Femur (tissue), 1 donor: Measurements from ENCODE around the gene LYZL6.
"Not testable (repeated sequence)": the region's sequence is repeated elsewhere in the genome, so short reads cannot be mapped to it uniquely, and the experiment has no call there.

ENCODE experiments used
- DNase-seq: peaks from one replicate; pipeline ENCODE4 v3.0.0-alpha.2; 2017

Gene LYZL6

DNA sequence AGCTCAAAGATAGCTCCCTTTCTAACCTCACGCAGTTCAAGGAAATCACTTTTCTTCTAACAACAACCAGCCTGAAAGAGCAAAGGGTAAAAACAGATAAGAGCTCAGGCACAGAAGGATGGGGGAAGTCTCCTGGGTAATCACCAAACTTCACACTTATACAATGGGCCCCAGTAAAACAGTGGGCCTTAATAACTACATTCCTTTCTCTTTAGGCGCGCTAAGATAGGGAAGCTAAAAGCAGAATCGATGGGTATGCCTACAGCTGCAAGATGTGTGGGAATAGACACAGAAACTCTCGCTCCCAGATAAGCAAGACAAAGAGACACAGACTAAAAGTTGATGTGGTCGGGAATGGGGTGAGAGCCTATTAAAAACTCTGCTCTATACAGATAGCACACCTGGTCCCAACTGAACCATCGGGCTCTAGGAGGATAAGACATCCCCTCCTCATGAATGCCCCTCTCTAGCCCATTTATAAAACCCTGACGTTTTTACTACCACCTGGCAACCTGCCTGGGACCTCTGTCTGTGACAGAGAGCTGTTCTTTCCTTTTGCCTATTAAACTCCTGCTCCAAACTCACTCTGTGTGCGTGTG, 826 bp downstream of the LYZL6 start:
- DNase-seq: no peak

DNA sequence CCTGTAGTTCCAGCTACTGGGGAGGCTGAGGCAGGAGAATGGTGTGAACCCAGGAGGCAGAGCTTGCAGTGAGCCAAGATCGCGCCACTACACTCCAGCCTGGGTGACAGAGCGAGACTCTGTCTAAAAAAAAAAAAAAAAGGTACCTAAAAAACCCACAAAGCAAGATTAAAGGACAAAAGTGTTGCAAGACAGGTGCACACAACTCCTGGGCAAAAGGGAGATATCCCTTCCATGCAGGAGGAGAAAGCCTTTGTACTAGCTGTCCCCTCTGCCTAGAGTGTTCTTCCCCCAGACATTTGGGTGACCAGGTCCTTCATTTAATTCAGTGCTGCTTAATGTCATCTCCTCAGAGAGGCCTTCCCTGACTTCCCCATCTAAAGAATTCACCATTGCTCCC, 5.0 kb downstream of the LYZL6 start:
- not testable (repeated sequence) for DNase-seq

DNA sequence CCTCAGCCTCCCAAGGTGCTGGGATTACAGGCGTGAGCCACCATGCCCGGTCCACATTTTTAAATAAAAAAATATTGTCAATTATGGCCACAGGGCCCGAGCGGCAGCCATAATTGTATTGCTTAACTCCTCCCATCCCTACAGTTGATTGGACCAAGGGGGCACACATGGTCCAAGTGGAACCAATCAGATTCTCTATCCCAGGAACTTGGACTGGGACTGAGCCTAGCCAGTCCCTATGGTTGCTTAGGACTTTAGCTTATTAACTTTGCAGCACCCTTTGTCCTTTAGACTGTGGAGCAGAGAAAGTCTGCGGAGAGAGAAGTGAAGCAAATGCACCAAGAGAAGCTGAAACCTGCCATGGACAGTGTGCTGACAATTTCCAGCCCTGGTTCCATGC, 7.5 kb downstream of the LYZL6 start:
- no peak for DNase-seq

DNA sequence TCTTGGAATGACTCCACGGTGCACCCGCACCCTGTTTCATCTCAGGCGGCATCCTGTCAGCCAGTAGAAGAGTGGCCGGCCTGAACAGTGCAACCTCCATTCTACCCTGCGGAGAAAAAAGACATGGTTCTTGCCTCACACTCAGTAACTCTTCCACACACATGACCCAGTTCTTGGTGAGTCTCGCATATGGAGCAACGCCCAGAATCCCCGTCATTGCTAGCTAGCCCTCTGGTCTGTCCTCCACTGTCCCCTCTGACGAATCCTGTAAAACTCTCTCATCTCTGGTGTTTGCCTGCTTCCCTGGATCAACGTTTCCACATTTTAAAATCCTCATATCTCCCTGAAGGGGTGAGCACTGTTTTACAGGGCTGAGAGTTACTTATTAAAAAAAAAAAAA, 8.8 kb downstream of the LYZL6 start:
- no peak for DNase-seq

DNA sequence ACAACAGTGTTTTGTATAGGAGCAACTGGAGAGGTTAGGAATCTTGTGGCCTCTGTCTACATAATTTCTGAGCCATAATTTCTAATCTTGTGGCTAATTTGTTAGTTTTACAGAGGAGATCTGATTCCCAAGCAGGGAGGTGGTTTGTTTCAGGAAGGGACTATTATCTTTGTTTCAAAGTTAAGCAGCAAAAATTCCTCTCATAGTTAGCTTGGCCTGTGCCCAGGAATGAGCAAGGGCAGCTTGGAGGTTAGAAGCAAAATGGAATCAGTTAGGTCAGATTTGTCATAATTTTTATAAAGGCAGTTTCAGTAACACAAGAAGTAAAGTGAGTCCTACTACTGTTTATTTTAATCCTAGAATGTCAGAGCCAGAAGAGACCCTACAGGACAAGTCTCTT, 10.9 kb downstream of the LYZL6 start:
- no peak for DNase-seq

DNA sequence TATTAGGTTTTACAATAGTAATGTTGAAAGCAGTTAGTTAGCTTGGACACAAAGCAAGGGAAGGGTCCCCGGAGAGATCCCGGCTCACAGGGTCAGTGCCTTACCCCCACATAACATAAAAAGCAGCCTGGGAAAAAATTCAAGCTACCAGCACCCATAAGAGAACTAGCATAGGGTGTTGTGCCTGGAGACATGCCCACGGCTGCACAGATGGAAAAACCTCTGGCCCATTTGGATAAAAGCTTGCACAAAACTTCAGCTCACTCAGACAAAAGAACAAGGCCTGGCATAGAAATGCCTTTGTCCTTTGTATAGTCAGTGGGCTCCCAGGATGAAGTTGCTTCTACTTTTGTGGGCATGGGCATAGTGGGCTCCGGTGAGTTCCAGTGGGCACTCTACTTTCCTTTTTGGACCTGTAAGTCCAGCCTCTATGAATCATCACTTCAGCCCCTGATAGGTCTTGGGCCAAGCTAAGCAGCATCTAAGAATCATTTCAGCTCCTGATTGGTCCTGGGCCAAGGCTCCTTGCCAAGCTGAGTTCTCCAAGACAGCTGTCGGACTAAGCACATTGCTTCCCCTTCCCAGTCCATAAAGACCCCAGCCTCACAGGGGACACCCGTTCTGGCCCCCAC, 11.6 kb downstream of the LYZL6 start:
- DNase-seq: peak; percentile 36

DNA sequence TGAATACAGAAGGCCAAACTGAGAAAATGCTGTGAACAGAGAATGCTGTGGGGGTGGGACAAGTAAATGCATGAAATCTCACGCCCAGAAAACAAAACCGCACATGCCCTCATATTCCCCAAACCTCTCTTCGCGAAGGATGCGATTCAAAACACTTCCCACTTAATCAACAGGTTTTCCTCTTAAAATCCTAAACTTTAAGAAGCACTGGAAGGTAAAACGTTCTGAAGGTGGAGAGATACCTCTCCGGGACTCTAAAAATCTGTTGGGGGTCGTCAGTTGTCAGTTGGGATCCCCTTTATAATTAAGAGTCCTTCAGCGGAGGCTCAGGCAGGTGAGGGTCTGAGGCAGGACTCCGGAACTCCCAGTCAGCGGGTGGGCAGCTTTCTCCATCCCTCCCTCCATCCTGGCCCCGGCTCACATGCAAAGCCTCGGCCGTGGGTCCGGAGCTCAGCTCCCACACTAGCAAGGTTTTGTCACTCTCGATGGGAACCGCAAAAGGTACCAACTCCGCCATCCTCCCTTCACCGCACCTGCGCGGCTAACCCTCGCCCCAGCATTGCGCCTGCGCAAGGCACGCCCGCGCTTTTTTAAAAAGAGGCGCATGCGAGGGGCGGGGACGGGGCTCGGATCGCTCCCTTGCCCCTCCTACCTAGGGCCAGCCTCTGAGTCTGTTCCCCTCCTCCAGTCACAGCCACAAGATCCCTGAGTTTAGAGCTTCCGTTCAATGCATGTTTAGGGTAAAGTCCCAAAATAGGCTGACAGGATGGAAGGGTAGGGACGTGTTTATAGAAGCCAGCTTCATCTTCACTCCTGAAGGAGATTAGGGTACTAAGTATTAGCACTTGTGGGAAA, 13.1 kb downstream of the LYZL6 start, which contains the start of gene RDM1:
RDM1 (minus strand) TSS at position 563 of the 855 bp plus-strand sequence; CDS start at position 517, 46 bp downstream.
- peak; percentile 83 for DNase-seq

DNA sequence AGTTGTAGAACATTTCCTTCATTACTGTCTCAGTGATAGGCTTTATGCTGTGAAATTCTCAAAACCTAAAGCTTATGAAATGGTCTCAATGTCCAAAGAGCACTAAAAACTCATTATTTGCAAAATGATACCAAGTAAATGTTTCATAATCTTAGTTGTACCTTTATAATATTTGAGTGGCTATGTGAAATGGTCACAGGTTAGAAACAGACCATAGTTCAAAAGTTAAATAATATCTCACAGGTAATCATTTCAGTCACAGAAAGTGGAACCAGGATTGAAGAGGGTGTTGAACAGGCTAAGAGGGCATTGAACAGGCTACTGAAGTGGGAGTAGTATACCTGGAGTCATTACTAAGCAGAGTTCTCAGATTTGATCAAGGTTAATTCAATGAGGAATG, 15.8 kb downstream of the LYZL6 start:
- DNase-seq: no peak

DNA sequence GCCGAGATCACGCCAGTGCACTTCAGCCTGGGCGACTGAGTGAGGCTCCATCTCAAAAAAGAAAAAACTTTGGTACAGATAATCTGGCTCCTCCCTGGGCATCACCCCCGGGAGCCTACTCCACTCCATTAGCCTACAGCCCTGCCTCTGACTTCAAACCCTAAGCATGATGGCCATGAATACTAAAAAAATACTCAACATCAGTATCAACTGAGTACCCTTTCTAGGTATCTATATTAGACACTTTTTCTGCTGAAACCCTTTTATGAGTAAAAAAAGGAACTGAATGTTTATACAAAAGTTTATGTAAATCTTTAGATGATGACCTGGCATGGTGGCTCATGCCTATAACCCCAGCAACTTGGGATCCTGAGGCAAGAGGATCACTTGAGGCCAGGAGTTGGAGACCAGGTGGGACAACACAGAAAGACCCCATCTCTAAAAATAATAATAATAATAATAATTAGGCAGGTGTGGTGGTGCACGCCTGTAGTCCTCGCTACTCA, 19.9 kb downstream of the LYZL6 start:
- DNase-seq: no peak

DNA sequence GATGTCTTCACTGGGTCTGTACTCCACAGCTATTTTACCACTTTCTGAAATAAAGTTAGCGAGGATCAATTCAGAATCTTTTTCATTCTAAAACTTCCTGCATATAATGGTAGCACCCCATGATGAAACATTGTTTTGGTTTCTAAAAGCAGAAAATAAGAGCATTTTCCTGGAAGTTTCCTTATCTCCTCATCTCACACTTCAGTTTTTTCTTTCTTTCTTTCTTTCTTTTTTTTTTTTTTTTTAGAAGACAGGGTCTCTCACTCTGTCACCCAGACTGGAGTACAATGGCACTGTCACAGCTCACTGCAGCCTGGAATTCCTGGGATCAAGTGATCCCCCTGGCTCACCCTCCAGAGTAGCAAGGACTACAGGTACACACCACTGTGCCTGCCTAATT, 23.3 kb downstream of the LYZL6 start:
- no peak for DNase-seq

DNA sequence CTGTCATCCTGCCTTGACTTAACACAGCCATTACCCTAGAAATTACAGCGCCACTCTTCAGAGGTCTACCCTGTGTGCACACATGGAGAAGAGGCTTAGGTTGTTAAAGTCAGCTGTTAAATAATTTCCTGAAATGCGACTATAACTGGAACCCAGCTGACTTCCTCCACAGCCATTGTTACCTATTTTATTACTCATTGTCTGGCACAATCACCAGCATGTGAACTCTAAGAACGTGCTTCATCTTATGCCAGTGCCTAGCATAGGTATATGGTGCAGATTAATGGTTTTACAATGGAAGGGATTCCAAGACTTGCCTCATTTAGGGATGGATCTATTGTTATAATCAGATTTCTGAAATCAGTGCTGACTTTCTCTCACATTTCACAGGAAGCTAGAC, 24.8 kb downstream of the LYZL6 start:
- DNase-seq: no peak

DNA sequence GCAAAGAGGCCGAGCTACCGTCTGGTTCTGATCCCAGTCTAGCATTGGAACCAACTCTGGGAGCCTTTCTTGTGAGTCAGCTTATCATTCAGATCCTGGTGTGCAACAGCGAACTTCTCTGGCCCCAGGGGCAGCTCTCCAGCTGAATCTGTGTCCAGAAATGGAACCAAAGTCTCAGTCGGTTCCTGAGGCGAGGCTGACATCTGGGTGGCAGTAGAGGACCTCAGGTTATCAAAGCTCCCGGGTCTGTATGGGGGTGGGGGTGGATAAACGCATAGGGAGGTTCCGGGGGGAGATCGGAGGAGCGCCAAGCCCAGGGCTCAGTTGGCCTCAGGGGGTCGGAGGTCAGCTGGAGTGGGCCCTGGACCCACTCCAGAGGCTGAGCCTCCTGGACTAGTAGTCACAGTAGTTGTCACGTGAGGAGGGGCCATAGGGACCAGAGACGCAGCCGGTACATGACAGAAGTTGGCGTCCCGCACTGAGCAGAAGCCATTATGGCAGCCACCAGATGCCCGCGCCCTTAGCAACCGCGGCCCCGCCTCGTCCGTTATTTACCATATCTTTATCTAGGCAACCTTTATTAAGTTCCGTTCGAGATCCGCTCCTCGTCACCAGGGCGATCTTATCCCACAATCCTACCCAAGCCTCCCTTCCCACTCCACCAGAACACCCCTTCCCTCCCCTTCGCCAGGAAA, 25.8 kb downstream of the LYZL6 start:
- DNase-seq: no peak

DNA sequence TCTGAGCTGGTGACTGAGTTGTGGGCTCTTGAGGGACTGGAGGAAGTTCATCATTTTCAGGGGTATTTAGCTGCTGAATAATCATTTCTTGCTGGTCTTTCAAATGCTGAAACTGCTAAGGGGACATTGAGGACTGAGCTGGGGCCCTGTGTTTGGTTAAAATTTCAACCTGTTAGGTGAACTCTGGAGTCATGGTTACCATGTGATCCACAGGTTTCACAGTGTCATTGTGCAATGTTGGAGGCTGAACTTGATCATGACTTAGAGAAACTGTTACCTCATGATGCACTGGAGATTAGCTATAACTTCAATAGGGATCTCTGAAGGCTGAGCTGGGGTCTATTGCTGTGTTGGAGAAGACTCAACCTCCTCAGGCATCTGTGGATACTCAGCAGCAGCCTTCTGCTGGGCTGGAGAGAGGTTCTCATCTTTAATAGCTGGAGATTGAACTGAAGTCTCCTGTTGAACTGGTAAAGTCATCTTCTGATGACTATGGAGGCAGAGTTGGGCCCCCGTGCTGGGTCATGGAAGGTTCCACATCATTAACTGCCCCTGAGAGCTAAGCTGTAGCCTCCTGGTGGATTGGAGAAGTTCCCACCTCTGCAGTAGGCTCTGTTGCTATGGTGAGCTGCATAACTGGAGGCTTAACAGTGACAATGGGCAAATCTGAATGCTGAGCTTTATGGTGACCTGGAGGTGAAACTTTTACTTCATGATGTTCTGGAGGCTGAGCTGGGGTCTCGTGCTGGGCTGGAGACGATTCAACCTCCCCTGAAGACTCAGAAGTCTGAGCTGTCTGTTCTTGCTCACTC, 28.2 kb downstream of the LYZL6 start:
- no peak for DNase-seq

DNA sequence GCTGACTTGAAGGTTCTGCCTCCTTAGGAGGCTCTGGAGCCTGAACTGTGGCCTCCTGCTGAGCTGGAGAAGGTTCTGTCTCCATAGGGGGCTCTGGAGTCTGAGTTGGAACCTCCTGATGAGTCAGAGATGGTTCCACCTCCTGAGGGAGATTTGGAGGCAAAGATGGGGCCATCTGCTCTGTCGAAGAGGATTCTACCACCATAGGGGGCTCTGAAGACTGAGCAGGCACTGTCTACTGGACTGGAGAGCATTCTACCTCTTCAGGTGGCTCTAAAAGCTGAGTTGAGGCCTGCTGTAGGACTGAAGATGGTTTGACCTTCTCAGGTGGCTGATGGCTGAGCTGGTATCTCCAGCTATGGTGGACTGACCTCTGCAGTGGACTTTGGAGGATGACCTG, 29.2 kb downstream of the LYZL6 start:
- no peak for DNase-seq

DNA sequence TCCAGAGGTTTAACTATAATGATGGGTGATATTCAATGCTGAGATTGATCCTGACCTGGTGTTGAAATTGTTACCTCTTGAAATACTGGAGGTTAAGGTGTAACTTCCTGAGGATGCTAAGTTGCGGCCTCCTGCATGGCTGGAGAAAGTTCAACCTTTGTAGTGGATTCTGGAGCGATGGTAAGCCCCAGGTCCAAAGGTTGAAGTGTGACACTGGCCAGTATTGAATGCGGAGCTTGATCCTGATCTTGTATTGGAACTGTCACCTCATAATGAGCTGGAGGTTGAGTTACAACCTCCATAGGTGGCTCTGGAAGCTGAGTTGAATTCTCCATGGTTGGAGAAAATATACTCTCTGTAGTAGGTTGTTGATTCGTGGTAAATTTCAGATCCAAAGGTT, 29.9 kb downstream of the LYZL6 start:
- DNase-seq: no peak

DNA sequence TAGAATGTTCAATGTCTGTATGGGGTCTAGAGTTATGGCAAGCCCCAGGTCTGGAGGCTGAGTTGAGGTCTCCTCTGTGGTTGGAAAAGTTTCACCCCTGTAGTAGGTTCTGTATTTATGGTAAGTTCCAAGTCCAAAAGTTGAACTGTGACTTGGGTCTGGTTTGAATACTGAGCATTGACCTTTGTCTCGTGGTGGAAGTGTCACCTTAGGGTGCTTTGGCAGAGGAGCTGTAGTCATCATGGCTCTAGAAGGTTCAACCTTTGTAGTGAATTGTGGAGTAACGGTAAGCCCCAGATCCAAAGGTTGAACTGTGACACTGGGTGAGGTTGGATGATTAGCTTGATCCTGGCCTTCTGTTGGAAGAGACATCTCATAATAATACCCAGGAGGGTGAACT, 30.6 kb downstream of the LYZL6 start:
- DNase-seq: no peak

DNA sequence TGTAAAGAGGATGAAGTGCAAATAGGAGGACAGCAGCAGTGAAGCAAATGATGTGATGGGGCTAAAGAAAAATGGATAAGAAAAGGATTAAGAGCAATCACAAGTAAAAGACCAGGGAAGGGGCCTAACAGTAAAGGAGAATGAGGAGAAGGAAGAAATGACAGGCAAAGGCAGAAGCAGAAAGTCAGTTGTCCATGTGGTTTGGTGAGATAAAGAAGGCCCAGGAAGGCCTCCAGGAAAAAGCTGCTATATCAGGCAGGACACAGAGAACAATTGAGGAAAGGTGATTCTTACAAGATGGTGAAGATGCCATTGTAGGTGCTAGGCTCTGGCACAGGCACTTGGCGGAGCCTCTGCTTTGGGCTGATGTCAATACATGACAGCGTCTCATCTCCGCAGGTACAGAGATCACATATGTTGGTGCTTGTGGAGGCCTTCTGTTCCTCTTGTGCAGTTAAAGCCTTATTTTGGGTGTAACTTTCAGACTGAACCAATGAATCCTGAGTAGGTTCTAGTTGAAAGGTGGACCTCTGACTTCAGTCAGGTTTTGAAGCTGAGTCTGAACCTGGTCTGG, 31.1 kb downstream of the LYZL6 start:
- no peak for DNase-seq

DNA sequence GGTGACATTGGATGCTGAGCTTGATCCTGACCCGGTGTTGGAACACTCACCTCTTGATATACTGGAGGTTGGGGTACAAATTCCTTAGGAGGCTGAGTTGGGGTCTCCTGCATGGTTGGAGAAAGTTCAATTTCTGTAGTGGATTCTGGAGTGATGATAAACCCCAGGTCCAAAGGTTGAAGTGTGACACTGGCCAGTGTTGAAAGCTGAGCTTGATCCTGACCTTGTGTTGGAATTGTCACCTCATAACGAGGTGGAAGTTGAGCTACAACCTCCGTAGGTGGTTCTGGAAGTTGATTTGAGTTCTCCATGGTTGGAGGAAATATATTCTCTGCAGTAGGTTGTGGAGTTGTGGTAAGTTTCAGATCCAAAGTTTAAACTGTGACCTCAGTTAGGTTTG, 34.1 kb downstream of the LYZL6 start:
- DNase-seq: no peak

DNA sequence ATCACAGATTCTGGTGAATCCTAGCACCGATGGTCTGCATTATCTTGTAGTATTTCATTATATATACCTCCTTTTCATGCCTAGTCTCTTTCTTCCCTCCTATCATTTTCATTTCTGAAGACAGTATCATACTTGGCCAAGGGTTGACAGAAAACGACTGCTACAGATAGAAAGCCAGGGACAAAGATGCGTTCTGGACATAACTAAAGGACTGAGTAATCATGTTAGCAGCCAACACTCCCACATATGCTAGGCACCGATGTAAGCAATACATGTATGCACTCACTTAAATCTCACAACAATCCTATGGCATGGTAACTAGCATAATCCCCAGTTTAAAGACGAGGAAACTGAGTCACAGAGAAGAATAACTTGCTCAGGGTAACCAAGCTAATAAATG, 35.8 kb downstream of the LYZL6 start:
- DNase-seq: no peak

DNA sequence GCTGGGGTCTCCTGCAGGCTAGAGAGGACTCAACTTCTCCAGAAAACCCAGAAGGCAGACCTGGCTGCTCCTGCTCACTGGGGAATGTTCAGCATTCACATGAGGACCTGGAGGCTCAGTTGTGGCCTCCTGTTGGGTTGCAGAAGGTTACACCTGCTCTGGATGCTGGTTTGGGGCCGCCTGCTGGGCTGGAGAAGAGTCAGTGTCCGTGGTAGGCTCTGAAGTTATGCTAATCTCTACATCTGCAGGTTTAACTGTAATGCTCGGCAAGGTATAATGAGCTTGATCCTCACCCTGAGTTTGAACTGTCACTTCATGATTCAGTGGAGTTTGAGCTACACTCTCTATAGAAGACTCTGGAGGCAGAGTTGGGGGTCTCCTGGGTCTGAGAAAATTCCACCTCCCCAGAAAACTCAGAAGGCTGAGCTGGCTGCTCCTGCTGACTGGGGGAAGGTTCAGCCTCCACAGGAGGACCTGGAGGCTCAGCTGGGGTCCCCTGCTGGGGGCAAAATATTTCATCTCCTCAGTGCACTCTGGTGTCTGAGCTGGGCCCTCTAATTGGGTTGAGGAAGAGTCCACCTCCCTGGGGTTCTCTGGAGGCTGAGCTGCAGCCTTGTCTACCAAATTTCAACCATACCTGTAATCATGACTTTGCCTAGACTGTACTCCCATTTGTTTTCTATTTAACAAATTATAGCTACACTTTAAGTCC, 36.4 kb downstream of the LYZL6 start:
- no peak for DNase-seq

DNA sequence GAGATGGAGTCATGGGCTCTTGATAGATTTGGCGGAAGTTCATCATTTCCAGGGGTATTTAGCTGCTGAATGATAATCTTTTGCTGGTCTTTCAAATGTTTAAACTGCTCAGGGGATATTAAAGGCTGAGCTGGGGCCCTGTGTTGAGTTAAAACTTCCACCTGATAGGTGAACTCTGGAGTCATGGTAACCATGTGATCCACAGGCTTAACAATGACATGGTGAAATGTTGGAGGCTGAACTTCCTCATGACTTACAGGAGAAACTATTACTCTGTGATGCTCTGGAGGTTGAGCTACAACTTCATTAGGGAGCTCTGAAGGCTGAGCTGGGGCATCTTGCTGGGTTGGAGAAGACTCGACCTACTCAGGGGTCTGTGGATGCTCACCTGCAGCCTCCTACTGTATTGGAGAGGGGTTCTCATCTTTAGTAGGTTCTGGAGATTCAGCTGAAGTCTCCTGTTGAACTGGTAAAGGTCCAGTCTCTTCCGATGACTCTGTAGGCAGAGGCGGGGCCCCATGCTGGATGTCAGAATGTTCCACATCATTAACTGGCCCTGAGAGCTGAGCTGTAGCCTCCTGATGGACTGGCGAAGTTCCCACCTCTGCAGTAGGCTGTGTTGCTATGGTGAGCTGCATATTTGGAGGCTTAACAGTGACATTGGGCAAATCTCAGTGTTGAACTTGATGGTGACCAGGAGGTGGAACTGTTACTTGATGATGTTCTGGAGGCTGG, 37.2 kb downstream of the LYZL6 start:
- no peak for DNase-seq
